ENCODE data around the gene VPS8.

The VPS8 gene

GRCh38 chr3:184864000-184864399 lies 52.0 kb downstream of the VPS8 start:
- H3K9me2 ChIP-seq (replicated peaks; ENCODE audit: insufficient read depth, low read length) = no peaks in the 10 kb centered on the region
- no peak overlapping the region for H3K27ac ChIP-seq (ENCODE audit: low read depth, low read length)
- TF ChIP-seq EZH2phosphoT487 (conservative IDR thresholded peaks at IDR 0.05; ENCODE audit: low read length) = no peak
- no peak for TF ChIP-seq CTCF (IDR thresholded peaks at IDR 0.05; ENCODE audit: insufficient read depth, low read length, poor library complexity, severe bottlenecking)
- H3K9ac ChIP-seq (ENCODE audit: low read length) = no peak overlapping the region
- no peaks in the 10 kb centered on the region for H4K20me1 ChIP-seq (ENCODE audit: low read depth, low read length)
- no peak overlapping the region for H3K4me2 ChIP-seq (ENCODE audit: low read depth, low read length, poor library complexity, severe bottlenecking)
- H3K36me3 ChIP-seq (ENCODE audit: low read length) = peaks cover 3% of the 10 kb centered on the region; the same call in 1 of the 2 replicates
- no peaks in the 10 kb centered on the region for H3F3A ChIP-seq (ENCODE audit: insufficient read depth)
- H3K4me3 ChIP-seq (ENCODE audit: insufficient read depth, low read length, poor library complexity, severe bottlenecking) = no peak overlapping the region
- no peaks in the 10 kb centered on the region for H3K27me3 ChIP-seq (ENCODE audit: low read length)
- H3K79me2 ChIP-seq (ENCODE audit: insufficient read depth, low read length) = no peaks in the 10 kb centered on the region
- H2AFZ ChIP-seq (ENCODE audit: low read depth, low read length, severe bottlenecking) = no peak overlapping the region
- no peaks in the 10 kb centered on the region for H3K9me3 ChIP-seq (ENCODE audit: insufficient read depth, low read length)

GRCh38 chr3:184868477-184868876 lies 56.5 kb downstream of the VPS8 start:
- H4K20me1 ChIP-seq (ENCODE audit: low read depth, low read length) = no peaks in the 10 kb centered on the region
- no peak overlapping the region for H3K9ac ChIP-seq (ENCODE audit: low read length)
- peaks cover under 1% of the 10 kb centered on the region; the same call in 1 of the 2 replicates for H3K36me3 ChIP-seq (ENCODE audit: low read length)
- H3K9me2 ChIP-seq (replicated peaks; ENCODE audit: insufficient read depth, low read length) = no peaks in the 10 kb centered on the region
- H3K9me3 ChIP-seq (ENCODE audit: insufficient read depth, low read length) = no peaks in the 10 kb centered on the region
- no peaks in the 10 kb centered on the region for H3K79me2 ChIP-seq (ENCODE audit: insufficient read depth, low read length)
- H3K27ac ChIP-seq (ENCODE audit: low read depth, low read length) = no peak overlapping the region
- H3K4me2 ChIP-seq (ENCODE audit: low read depth, low read length, poor library complexity, severe bottlenecking) = no peak overlapping the region
- no peaks in the 10 kb centered on the region for H3F3A ChIP-seq (ENCODE audit: insufficient read depth)
- H2AFZ ChIP-seq (ENCODE audit: low read depth, low read length, severe bottlenecking) = no peak overlapping the region
- H3K4me3 ChIP-seq (ENCODE audit: insufficient read depth, low read length, poor library complexity, severe bottlenecking) = no peak overlapping the region
- no peak for TF ChIP-seq EZH2phosphoT487 (conservative IDR thresholded peaks at IDR 0.05; ENCODE audit: low read length)
- TF ChIP-seq CTCF (IDR thresholded peaks at IDR 0.05; ENCODE audit: insufficient read depth, low read length, poor library complexity, severe bottlenecking) = no peak
- H3K27me3 ChIP-seq (ENCODE audit: low read length) = no peaks in the 10 kb centered on the region

- Histone ChIP-seq H3K4me2 (ENCODE audit: low read depth, low read length, poor library complexity, severe bottlenecking) (no peak overlapping the region), H3K9ac (ENCODE audit: low read length) (no peak overlapping the region), H4K20me1 (ENCODE audit: low read depth, low read length) (no peaks in the 10 kb centered on the region), H3F3A (ENCODE audit: insufficient read depth) (no peaks in the 10 kb centered on the region), H3K4me3 (ENCODE audit: insufficient read depth, low read length, poor library complexity, severe bottlenecking) (no peak overlapping the region), H3K9me2 (replicated peaks; ENCODE audit: insufficient read depth, low read length) (no peaks in the 10 kb centered on the region), H3K79me2 (ENCODE audit: insufficient read depth, low read length) (no peaks in the 10 kb centered on the region), H3K9me3 (ENCODE audit: insufficient read depth, low read length) (no peaks in the 10 kb centered on the region), H3K27ac (ENCODE audit: low read depth, low read length) (no peak overlapping the region), H3K36me3 (ENCODE audit: low read length) (no peaks in the 10 kb centered on the region), H2AFZ (ENCODE audit: low read depth, low read length, severe bottlenecking) (no peak overlapping the region), H3K27me3 (ENCODE audit: low read length) (no peaks in the 10 kb centered on the region)
- no peak for TF ChIP-seq EZH2phosphoT487 (conservative IDR thresholded peaks at IDR 0.05; ENCODE audit: low read length)
- TF ChIP-seq CTCF (IDR thresholded peaks at IDR 0.05; ENCODE audit: insufficient read depth, low read length, poor library complexity, severe bottlenecking) = no peak
These were observed 60.2 kb downstream of the VPS8 start for GRCh38 chr3:184872200-184872599.

Measured in SU-DHL-6 (cell line).